GM23338 (cell line): ENCODE results near the gene PIGR. TPM values are rescaled to one million over a fixed set of nuclear protein-coding genes. Genes with fewer than 3 reads are reported as not detected.
"Not testable (repeated sequence)": the region's sequence is repeated elsewhere in the genome, so short reads cannot be mapped to it uniquely, and the experiment has no call there.

Experiments used
- ATAC-seq: fragments of 200-7000 bp; cut with Tn5 transposase; 3 replicates; pipeline ENCODE4 v1.9.1; 2020
- DNase-seq: peaks from one replicate; pipeline ENCODE4 v3.0.0-alpha.2; 2015; ENCODE audit warnings: low spot score
- H2AFZ ChIP-seq: fragments of 200-600 bp; sonication (generic); 2 replicates; pipeline ENCODE4 v1.8.0; 2016; ENCODE audit warnings: antibody characterized with exemption, mild to moderate bottlenecking, moderate library complexity
- H3F3A ChIP-seq: fragments of 200-600 bp; sonication (generic); replicated peaks from 2 replicates; pipeline ENCODE4 v1.8.0; 2017; ENCODE audit warnings: antibody characterized with exemption, mixed run types, low read depth
- H3K27ac ChIP-seq: fragments of 200-600 bp; sonication (generic); 2 replicates; pipeline ENCODE4 v1.6.1; 2016; ENCODE audit warnings: low read depth
- H3K27me3 ChIP-seq: fragments of 200-600 bp; sonication (generic); 2 replicates; pipeline ENCODE4 v1.8.0; 2016; ENCODE audit warnings: mild to moderate bottlenecking, mixed run types, moderate library complexity; ENCODE audit not compliant: insufficient read depth
- H3K36me3 ChIP-seq: fragments of 200-600 bp; sonication (generic); 2 replicates; pipeline ENCODE4 v1.8.0; 2016; ENCODE audit warnings: mild to moderate bottlenecking; ENCODE audit not compliant: insufficient read depth
- H3K4me1 ChIP-seq: fragments of 200-600 bp; sonication (generic); 2 replicates; pipeline ENCODE4 v1.8.0; 2016; ENCODE audit warnings: mild to moderate bottlenecking, moderate library complexity; ENCODE audit not compliant: insufficient read depth
- H3K4me2 ChIP-seq: fragments of 200-600 bp; sonication (generic); 2 replicates; pipeline ENCODE4 v1.7.1; 2017; ENCODE audit warnings: mixed run types
- H3K4me3 ChIP-seq: fragments of 200-600 bp; sonication (generic); 2 replicates; pipeline ENCODE4 v1.6.1; 2016; ENCODE audit warnings: mixed run types
- H3K79me2 ChIP-seq: fragments of 200-600 bp; sonication (generic); replicated peaks from 2 replicates; pipeline ENCODE4 v1.8.0; 2017; ENCODE audit warnings: mild to moderate bottlenecking; ENCODE audit not compliant: insufficient read depth
- H3K9me2 ChIP-seq: fragments of 200-600 bp; sonication (generic); 2 replicates; pipeline ENCODE4 v1.8.0; 2017; ENCODE audit not compliant: insufficient read depth
- H4K20me1 ChIP-seq: fragments of 200-600 bp; sonication (generic); replicated peaks from 2 replicates; pipeline ENCODE4 v1.8.0; 2017; ENCODE audit warnings: mild to moderate bottlenecking; ENCODE audit not compliant: insufficient read depth
- H3K27ac Mint-ChIP-seq: 2 replicates; pipeline ENCODE4 v1.8.0; 2020; ENCODE audit warnings: inconsistent platforms, mild to moderate bottlenecking, moderate library complexity, mixed read lengths
- H3K27me3 Mint-ChIP-seq: 3 replicates; pipeline ENCODE4 v1.8.0; 2022; ENCODE audit warnings: low read depth, mild to moderate bottlenecking, moderate library complexity, mixed read lengths, inconsistent platforms; ENCODE audit not compliant: insufficient read depth, poor library complexity
- H3K36me3 Mint-ChIP-seq: 3 replicates; pipeline ENCODE4 v1.8.0; 2021; ENCODE audit warnings: low read depth, mild to moderate bottlenecking, inconsistent platforms, moderate library complexity, mixed read lengths
- H3K4me1 Mint-ChIP-seq: 3 replicates; pipeline ENCODE4 v1.8.0; 2020; ENCODE audit warnings: mild to moderate bottlenecking, inconsistent platforms, mixed read lengths
- H3K4me3 Mint-ChIP-seq: 3 replicates; pipeline ENCODE4 v1.8.0; 2021; ENCODE audit warnings: moderate library complexity, mild to moderate bottlenecking, inconsistent platforms, mixed read lengths
- H3K9me3 Mint-ChIP-seq: 3 replicates; pipeline ENCODE4 v1.8.0; 2020; ENCODE audit warnings: moderate library complexity, mild to moderate bottlenecking, inconsistent platforms, mixed read lengths
- CREB1 ChIP-seq: fragments of 250-450 bp; sonication (Bioruptor Pico); IDR thresholded peaks from 2 replicates; pipeline ENCODE4 v1.5.0; 2020; ENCODE audit warnings: low read depth, mild to moderate bottlenecking, moderate library complexity
- EZH2 ChIP-seq: fragments of 200-600 bp; sonication (generic); IDR thresholded peaks from one replicate; pipeline ENCODE4 v1.8.0; 2017; ENCODE audit warnings: antibody characterized with exemption, mild to moderate bottlenecking, low read depth; ENCODE audit not compliant: unreplicated experiment
- JUNB ChIP-seq: IDR thresholded peaks from one replicate; pipeline ENCODE4 v1.6.1; 2016; ENCODE audit warnings: antibody characterized with exemption; ENCODE audit not compliant: unreplicated experiment
- NANOG ChIP-seq: IDR thresholded peaks from 2 replicates; pipeline ENCODE4 v1.6.1; 2016; ENCODE audit warnings: antibody characterized with exemption, borderline replicate concordance
- POLR2AphosphoS5 ChIP-seq: IDR thresholded peaks from 2 replicates; pipeline ENCODE4 v1.6.1; 2016; ENCODE audit warnings: antibody characterized with exemption, low read depth
- STAT1 ChIP-seq: IDR thresholded peaks from one replicate; pipeline ENCODE4 v1.6.1; 2016; ENCODE audit warnings: antibody characterized with exemption; ENCODE audit not compliant: unreplicated experiment
- ZNF114 ChIP-seq: fragments of 250-450 bp; sonication (Bioruptor Pico); IDR thresholded peaks from 2 replicates; pipeline ENCODE4 v1.5.0; 2020; ENCODE audit warnings: mild to moderate bottlenecking, moderate library complexity
- ZNF331 ChIP-seq: fragments of 250-450 bp; sonication (Bioruptor Pico); IDR thresholded peaks from 2 replicates; pipeline ENCODE4 v1.5.0; 2020; ENCODE audit warnings: low read depth, mild to moderate bottlenecking, moderate library complexity
- polyA plus RNA-seq: library from polyadenylated mRNA; unstranded; fragments of >200 nt; fragmentation: Nextera tagmentation; extraction: Ambion mirVana; gene quantifications from 2 replicates; pipeline ENCODE4 v1.2.1, GENCODE V29; 2016
- total RNA-seq: library from RNA; depleted of rRNA; stranded (reverse); fragments of >200 nt; shearing (Covaris generic); gene quantifications from 2 replicates; pipeline ENCODE4 v1.2.3, GENCODE V29; 2014
- TF ChIP-seq, protein P1 (sequence below), 2 experiments: fragments of 200-600 bp in 1 of 2; sonication (generic) in 1 of 2; conservative IDR thresholded peaks; 2 replicates each; pipeline versions ENCODE4 v1.5.1 to v1.6.1; 2016 to 2017; ENCODE audit warnings: antibody characterized with exemption in 2 of 2, low read depth in 2 of 2, mild to moderate bottlenecking in 2 of 2, moderate library complexity in 1 of 2
- TF ChIP-seq, protein P2 (sequence below): IDR thresholded peaks from 2 replicates; pipeline ENCODE4 v1.6.1; 2016; ENCODE audit warnings: antibody characterized with exemption
- TF ChIP-seq, protein P3 (sequence below): fragments of 250-450 bp; sonication (Bioruptor Pico); IDR thresholded peaks from 2 replicates; pipeline ENCODE4 v1.5.0; 2020; ENCODE audit warnings: mild to moderate bottlenecking, moderate library complexity

PIGR gene
- total and polyA plus RNA-seq, 2 experiments from 2014 or later = not detected

DNA sequence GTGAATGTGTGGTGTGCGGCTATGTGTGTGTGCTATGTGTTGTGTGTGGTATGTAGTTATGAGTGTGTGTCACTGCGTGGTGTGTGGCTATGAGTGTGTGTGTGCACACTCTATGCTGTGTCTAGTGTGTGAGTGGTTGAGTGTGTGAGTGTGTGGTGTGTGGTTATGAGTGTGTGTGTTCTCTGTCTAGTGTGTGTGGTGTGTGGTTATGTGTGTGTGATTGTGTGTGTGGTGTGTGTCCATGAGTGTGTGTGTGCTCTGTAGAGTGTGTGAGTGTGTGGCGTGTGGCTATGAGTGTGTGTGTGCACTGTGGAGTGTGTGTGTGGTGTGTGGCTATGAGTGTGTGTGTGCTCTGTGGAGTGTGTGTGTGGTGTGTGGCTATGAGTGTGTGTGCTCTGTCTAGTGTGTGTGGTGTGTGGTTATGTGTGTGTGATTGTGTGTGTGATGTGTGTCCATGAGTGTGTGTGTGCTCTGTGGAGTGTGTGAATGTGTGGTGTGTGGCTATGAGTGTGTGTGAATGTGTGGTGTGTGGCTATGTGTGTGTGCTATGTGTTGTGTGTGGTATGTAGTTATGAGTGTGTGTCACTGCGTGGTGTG lies 22.2 kb downstream of the PIGR start:
- not testable (repeated sequence) for H3K27me3 Mint-ChIP-seq, ATAC-seq, DNase-seq, H3K4me3 ChIP-seq, H3K36me3 ChIP-seq, H3K4me2 ChIP-seq, H3K27ac Mint-ChIP-seq, H3K4me1 Mint-ChIP-seq, H3K79me2 ChIP-seq, H3K9me2 ChIP-seq, H4K20me1 ChIP-seq, H3K27me3 ChIP-seq, H3K9me3 Mint-ChIP-seq, H3K27ac ChIP-seq, H3K36me3 Mint-ChIP-seq, H2AFZ ChIP-seq, H3F3A ChIP-seq, H3K4me1 ChIP-seq, H3K4me3 Mint-ChIP-seq

GRCh38 chr1:206923009-206923960 lies 23.0 kb downstream of the PIGR start:
- H3K79me2 ChIP-seq = no peaks in the 10 kb centered on the region
- no peak overlapping the region for H3K27ac ChIP-seq
- no peak overlapping the region for H3K4me2 ChIP-seq
- Mint-ChIP-seq H3K36me3 (no peaks in the 10 kb centered on the region), H3K9me3 (no peaks in the 10 kb centered on the region), H3K4me1 (no peaks in the 10 kb centered on the region), H3K27ac (no peak overlapping the region), H3K27me3 (no peaks in the 10 kb centered on the region), H3K4me3 (no peak overlapping the region)
- no peaks in the 10 kb centered on the region for H3K4me1 ChIP-seq
- H3F3A ChIP-seq = no peaks in the 10 kb centered on the region
- H2AFZ ChIP-seq = no peak overlapping the region
- no peaks in the 10 kb centered on the region for H3K27me3 ChIP-seq
- H3K4me3 ChIP-seq = no peak overlapping the region
- no peaks in the 10 kb centered on the region for H4K20me1 ChIP-seq
- ATAC-seq (no peak), DNase-seq (no peak)
- no peaks in the 10 kb centered on the region for H3K9me2 ChIP-seq
- H3K36me3 ChIP-seq = no peaks in the 10 kb centered on the region
- TF ChIP-seq, protein P1, sequence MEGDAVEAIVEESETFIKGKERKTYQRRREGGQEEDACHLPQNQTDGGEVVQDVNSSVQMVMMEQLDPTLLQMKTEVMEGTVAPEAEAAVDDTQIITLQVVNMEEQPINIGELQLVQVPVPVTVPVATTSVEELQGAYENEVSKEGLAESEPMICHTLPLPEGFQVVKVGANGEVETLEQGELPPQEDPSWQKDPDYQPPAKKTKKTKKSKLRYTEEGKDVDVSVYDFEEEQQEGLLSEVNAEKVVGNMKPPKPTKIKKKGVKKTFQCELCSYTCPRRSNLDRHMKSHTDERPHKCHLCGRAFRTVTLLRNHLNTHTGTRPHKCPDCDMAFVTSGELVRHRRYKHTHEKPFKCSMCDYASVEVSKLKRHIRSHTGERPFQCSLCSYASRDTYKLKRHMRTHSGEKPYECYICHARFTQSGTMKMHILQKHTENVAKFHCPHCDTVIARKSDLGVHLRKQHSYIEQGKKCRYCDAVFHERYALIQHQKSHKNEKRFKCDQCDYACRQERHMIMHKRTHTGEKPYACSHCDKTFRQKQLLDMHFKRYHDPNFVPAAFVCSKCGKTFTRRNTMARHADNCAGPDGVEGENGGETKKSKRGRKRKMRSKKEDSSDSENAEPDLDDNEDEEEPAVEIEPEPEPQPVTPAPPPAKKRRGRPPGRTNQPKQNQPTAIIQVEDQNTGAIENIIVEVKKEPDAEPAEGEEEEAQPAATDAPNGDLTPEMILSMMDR (conservative IDR thresholded peaks at IDR 0.05; ENCODE audit: low read depth in 2 of 2) = no peak
- TF ChIP-seq, protein P2, sequence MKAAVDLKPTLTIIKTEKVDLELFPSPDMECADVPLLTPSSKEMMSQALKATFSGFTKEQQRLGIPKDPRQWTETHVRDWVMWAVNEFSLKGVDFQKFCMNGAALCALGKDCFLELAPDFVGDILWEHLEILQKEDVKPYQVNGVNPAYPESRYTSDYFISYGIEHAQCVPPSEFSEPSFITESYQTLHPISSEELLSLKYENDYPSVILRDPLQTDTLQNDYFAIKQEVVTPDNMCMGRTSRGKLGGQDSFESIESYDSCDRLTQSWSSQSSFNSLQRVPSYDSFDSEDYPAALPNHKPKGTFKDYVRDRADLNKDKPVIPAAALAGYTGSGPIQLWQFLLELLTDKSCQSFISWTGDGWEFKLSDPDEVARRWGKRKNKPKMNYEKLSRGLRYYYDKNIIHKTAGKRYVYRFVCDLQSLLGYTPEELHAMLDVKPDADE = no peak
- TF ChIP-seq POLR2AphosphoS5 = no peak
- TF ChIP-seq EZH2 = no peak
- TF ChIP-seq ZNF331 (CRISPR knock-in tag) = no peak
- no peak for TF ChIP-seq NANOG
- no peak for TF ChIP-seq ZNF114 (CRISPR knock-in tag)
- TF ChIP-seq STAT1 = no peak
- TF ChIP-seq, protein P3, sequence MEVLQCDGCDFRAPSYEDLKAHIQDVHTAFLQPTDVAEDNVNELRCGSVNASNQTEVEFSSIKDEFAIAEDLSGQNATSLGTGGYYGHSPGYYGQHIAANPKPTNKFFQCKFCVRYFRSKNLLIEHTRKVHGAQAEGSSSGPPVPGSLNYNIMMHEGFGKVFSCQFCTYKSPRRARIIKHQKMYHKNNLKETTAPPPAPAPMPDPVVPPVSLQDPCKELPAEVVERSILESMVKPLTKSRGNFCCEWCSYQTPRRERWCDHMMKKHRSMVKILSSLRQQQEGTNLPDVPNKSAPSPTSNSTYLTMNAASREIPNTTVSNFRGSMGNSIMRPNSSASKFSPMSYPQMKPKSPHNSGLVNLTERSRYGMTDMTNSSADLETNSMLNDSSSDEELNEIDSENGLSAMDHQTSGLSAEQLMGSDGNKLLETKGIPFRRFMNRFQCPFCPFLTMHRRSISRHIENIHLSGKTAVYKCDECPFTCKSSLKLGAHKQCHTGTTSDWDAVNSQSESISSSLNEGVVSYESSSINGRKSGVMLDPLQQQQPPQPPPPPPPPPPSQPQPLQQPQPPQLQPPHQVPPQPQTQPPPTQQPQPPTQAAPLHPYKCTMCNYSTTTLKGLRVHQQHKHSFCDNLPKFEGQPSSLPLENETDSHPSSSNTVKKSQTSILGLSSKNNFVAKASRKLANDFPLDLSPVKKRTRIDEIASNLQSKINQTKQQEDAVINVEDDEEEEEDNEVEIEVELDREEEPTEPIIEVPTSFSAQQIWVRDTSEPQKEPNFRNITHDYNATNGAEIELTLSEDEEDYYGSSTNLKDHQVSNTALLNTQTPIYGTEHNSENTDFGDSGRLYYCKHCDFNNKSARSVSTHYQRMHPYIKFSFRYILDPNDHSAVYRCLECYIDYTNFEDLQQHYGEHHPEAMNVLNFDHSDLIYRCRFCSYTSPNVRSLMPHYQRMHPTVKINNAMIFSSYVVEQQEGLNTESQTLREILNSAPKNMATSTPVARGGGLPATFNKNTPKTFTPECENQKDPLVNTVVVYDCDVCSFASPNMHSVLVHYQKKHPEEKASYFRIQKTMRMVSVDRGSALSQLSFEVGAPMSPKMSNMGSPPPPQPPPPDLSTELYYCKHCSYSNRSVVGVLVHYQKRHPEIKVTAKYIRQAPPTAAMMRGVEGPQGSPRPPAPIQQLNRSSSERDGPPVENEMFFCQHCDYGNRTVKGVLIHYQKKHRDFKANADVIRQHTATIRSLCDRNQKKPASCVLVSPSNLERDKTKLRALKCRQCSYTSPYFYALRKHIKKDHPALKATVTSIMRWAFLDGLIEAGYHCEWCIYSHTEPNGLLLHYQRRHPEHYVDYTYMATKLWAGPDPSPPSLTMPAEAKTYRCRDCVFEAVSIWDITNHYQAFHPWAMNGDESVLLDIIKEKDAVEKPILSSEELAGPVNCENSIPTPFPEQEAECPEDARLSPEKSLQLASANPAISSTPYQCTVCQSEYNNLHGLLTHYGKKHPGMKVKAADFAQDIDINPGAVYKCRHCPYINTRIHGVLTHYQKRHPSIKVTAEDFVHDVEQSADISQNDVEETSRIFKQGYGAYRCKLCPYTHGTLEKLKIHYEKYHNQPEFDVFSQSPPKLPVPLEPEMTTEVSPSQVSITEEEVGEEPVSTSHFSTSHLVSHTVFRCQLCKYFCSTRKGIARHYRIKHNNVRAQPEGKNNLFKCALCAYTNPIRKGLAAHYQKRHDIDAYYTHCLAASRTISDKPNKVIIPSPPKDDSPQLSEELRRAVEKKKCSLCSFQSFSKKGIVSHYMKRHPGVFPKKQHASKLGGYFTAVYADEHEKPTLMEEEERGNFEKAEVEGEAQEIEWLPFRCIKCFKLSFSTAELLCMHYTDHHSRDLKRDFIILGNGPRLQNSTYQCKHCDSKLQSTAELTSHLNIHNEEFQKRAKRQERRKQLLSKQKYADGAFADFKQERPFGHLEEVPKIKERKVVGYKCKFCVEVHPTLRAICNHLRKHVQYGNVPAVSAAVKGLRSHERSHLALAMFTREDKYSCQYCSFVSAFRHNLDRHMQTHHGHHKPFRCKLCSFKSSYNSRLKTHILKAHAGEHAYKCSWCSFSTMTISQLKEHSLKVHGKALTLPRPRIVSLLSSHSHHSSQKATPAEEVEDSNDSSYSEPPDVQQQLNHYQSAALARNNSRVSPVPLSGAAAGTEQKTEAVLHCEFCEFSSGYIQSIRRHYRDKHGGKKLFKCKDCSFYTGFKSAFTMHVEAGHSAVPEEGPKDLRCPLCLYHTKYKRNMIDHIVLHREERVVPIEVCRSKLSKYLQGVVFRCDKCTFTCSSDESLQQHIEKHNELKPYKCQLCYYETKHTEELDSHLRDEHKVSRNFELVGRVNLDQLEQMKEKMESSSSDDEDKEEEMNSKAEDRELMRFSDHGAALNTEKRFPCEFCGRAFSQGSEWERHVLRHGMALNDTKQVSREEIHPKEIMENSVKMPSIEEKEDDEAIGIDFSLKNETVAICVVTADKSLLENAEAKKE = no peak
- TF ChIP-seq JUNB = no peak
- no peak for TF ChIP-seq CREB1 (CRISPR knock-in tag)
